ENCODE measurements around the gene ARHGAP24.

GRCh38 chr4:85431156-85431555 is 43.8 kb upstream of the ARHGAP24 start:
- no peak for TF ChIP-seq CTCF (IDR thresholded peaks at IDR 0.05)
- no peak for TF ChIP-seq POLR2A (IDR thresholded peaks at IDR 0.05)

Data from esophagus squamous epithelium (tissue), 4 donors.